Activated CD4-positive, alpha-beta T cell treated with anti-CD3 and anti-CD28 coated beads, Interleukin-10, Interleukin-2, amounts not matched to agents 100 ng/mL and 50 ng/mL, durations not matched to agents 16 hours and 8 hours (primary cell): ENCODE measurements around the gene MSN.
"Not testable (repeated sequence)": the region's sequence is repeated elsewhere in the genome, so short reads cannot be mapped to it uniquely, and the experiment has no call there.

Experiments used
- DNase-seq: peaks from one replicate; pipeline ENCODE4 v3.0.0-alpha.2; 2020

The MSN gene

DNA sequence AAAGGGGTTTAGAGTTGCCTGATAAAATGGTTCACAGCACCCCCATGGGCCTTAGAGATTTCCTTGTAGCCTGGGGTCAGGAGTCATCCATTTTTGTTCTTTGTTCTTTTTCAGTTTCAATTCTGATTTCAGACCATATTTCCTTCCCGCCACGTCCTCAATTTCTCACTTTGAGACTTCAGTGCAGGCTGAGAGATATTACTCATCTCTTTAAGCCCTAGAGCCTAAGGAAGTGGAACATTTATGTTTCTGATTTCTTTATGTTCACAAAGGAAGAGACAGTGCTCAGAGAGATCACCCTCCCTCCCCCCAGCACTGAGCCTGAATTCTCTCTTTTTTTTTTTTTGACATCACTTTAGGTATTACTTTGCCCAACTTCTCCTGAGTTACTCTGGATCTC is 56.3 kb downstream of the MSN start:
- peak; percentile 90 for DNase-seq

DNA sequence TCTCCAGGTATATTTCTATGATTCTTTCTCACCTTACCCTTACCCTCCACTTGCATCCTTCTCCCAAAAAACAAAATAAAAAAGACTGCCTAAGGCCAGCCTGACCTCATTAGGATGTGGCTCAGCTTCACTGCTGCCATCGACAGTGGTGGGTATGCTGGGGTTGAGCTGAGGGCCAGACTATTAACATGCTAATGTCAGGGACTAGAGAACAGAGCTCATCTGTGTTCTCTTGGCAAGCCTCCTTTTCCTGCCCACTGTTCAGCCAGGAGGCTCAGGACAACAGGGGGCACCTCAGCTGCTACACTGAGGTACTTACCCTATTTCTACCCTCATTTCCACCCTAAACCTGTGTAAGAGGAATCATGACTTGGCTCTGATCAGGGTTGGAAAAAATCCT is 59.3 kb downstream of the MSN start:
- no peak for DNase-seq

DNA sequence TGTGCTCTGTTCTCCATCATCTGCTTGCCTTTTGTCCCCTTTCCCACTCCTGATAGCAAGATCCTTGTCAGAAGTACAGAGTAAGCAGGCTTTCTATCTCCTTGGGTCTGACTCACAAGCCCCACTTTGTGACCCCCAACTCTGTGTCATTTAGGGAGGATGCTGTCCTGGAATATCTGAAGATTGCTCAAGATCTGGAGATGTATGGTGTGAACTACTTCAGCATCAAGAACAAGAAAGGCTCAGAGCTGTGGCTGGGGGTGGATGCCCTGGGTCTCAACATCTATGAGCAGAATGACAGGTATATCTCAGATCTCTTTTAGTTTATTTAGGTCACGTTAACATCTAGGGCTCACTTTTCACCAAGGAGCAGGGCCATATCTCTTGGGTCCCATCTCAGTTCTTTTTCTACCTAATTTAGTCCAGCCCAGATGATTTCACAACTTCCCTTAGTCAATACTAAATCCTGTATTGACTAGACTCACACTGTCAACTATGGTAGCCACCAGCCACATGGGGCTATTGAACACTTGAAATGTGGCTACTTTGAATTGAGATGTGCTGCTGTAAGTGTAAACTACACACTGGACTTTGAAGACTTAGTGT is 64.3 kb downstream of the MSN start:
- DNase-seq = peak; percentile 78

DNA sequence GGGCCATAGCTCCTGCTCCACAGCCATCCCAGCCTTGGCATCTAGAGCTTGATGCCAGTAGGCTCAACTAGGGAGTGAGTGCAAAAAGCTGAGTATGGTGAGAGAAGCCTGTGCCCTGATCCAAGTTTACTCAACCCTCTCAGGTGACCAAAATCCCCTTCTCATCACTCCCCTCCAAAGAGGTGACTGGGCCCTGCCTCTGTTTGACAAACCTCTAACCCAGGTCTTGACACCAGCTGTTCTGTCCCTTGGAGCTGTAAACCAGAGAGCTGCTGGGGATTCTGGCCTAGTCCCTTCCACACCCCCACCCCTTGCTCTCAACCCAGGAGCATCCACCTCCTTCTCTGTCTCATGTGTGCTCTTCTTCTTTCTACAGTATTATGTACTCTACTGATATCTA is 73.5 kb downstream of the MSN start:
- DNase-seq = no peak

DNA sequence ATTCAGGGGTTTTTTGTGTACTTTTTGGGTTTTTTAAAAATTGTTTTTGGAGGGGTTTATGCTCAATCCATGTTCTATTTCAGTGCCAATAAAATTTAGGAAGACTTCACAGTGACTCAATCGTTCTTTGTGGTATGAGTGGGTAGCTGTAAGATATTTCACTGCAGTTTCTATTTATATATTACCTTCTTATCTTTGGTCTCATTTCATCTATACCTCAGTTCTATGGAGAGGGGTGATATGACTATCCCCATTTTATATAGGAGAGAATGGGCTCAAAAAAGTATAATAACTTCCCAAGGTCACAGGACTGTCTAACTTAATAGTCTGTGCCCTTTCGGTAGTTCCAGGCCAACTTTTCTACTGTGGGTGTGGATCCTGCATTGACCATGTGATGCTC is 74.4 kb downstream of the MSN start:
- DNase-seq = peak; percentile 21

DNA sequence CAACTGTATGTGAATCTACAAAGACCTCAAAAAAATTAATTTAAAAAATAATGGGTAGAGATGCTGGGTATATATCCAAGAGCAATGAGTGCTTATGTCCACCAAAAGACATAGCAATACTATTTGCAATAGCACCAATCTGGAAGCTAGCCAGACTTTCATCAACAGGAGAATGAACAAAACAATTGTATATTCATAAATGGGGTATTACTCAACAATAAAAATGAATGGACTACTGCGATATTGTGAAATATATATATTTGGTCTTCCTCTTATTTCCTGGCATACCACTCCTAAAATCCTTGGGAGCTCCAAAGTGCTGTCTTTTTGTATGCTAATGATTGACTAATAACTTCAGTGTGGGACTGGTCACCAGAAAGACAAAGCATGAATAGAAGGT is 77.5 kb downstream of the MSN start:
- DNase-seq = no peak

DNA sequence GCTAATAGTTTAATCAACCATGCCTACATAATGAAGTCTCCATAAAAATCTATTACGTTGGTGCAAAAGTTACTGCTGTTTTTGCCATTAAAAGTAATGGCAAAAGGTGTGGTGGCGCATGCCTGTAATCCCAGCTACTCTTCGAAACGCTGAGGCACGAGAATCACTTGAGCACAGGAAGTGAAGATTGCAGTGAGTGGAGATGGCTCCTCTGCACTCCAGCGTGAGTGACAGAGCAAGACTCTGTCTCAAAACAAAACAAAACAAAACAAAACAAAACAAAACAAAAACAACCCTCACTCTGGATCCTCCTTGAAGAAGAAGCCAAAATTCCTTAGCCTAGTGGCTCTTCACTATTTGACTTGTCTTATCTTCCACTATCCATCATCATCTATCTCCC is 78.0 kb downstream of the MSN start:
- DNase-seq = no peak

DNA sequence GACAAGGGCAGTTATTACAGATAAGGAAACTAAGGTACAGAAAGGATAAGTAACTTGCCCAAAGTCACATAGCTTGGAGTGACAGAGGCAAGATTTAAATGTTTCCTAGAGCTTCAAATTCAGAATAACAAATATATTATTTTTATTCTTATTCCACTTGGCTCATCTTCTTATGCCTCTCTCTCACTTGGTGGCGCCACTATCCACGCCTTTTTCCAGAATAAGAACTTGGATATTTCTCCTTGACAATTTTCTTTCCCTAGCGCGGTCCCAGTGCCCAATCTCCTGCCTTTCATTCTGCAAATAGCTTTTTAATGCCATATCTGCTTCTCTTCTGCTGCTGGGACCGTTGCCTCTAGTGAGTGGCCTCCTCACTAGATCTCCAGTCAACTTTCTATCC is 78.5 kb downstream of the MSN start:
- no peak for DNase-seq

DNA sequence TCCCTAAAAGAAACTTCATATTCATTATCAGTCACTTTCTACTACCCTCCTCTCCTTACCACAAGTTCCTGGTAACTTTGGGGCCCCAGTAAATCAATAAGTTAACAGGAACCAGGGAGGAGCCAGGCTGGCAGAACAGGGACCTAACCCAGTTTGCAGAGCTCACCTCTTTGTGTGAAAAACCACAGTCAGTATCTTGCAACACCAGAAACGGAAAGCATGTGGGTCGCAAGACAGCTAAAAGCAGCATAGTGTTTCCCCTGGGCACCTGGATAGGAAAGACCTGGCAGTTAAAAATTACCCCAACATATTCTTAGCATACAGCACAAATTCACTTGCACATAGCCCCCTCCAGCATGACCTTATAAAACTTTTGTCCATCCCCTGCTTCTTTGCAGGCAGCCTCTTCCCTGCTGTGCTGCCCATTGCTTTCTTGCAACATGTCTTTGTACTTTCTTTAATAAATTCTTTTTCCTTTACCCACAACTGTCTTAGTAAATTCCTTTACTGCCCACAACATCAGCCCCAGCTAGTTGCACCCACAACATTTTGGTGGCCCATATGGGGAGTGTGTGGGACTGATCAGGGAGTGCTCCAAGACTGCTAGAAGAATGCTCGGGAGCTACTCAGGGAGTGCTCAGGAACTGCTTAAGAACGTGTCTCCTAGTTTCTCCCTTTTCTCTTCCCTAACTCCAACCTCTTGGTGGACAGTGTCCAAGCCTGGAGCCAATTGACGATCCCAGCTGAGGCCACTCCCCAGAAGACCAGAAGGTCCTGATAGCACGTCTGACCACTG is 83.4 kb downstream of the MSN start:
- DNase-seq = peak; percentile 87

DNA sequence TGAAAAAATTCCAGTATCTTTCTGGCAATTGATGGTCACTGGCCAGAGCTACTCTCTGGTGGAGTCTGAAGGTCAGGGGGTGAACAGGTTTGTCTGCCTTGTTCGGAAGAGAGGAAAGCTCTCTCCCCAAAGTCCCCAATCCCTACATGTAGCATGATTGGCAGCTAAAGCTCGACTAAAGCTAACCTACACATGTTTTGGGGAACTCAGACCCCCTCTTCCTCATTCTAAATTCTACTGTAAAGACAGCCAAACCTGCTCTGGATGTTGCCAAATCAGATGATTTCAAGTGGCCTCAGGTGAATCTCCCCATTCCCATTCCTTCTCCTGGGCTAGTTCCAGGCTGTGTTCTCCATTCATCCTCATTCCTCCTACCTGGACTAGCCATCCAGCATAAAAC is 84.1 kb downstream of the MSN start:
- no peak for DNase-seq

DNA sequence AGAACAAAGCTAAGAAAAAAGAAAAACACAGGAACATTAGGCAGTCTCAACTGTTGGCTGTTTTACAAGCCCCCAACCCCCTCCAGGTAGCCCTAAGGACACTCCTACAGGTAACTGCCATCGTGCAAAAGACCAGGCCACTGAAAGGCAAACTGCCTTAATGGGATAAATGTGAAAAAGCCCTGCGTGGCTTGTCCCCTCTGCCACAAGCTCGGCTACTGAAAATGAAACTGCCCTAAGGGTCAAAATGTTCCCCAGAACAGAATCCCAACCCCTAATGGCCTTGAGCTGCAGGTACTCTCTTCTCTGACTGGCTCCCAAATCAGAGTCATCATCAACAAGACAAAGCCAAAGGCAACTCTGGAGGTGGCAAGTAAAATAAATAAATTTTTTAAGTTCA is 84.8 kb downstream of the MSN start:
- DNase-seq = no peak

DNA sequence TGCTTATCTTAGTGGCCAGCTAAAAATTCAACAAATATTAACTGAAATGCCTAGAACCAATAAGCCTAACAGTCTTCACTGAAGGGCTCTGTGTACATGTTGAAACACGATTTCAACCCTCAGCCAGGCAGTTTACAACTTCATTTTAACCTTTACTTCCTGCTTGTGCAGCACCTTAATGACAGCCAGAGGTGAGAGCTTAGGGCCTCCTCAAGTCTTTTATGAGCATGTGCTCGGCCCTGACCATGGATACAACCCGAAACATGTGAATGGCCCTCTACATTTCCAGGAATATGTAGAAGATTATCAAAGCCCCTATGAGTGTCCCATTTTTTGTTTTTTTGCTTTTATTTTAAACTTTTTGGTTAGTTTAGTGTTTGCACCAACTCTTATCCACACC is 88.3 kb downstream of the MSN start:
- DNase-seq = no peak

DNA sequence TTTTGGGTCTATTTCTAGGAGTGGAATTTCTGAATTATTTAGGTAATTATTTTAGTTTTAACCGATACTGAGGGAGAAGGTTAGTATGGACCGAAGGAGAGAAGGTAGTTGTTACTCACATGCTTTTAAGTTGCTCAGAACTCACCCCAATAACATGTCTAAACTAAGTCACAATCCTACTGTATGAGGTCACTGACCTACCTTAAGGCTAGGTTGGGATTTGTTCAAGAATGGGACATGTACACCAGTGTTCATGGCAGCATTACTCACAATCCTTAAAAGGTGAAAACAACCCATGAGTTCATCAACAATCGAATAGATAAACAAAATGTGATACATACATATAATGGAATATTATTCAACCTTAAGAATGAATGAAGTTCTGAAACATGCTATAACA is 90.5 kb downstream of the MSN start:
- DNase-seq = no peak

DNA sequence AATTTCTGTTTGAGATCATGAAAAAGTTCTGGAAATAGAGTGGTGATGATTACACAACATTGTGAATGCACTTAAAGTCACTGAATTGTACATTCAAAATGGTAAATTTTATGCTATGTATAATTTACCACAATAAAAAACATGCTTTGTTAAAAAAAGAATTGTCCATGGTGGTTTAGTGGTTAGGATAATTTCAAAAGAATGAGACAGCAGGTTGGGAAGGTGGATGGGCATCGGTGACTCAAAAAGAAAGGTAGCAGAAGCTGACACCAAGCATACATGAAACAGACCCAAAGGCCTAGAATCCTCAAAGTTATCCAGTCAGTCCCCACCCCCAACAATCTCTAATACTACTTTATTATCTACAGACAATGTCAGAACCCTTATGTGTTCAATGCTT is 91.1 kb downstream of the MSN start:
- DNase-seq = peak; percentile 67

DNA sequence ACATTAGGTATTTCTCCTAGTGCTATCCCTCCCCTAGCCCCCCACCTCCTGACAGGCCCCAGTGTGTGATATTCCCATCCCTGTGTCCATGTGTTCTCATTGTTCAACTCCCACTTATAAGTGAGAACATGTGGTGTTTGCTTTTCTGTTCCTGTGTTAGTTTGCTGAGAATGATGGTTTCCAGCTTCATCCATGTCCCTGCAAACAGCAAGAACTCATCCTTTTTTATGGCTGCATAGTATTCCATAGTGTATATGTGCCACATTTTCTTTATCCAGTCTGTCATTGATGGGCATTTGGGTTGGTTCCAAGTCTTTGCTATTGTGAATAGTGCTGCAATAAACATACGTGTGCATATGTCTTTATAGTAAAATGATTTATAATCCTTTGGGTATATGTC is 92.1 kb downstream of the MSN start:
- not testable (repeated sequence) for DNase-seq

DNA sequence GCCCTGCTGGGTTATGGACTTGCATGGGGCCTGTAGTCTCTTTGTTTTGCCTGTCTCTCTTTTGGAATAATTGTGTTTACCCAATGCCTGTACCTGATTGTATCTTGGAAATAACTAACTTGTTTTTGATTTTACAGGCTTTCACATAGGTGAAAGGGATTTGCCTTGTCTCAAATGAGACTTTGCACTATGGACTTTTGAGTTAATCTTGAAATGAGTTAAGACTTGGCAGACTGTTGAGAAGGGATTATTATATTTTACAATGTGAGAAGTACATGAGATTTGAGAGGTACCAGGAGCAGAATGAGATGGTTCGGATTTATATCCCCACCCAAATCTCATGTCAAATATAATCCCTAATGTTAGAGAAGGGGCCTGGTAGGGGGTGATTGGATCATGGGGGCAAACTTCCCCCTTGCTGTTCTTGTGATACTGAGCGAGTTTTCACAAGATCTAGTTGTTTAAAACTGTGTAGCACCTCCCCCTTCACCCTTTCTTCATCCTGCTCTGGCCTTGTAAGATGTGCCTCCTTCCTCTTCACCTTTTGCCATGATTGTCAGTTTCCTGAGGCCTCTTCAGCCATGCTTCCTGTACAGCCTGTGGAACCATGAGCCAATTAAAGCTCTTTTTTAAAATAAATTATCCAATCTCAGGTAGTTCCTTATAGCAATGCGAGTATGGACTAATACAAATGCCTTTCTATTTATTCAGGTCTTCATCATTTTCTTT is 102.3 kb downstream of the MSN start:
- DNase-seq = no peak

DNA sequence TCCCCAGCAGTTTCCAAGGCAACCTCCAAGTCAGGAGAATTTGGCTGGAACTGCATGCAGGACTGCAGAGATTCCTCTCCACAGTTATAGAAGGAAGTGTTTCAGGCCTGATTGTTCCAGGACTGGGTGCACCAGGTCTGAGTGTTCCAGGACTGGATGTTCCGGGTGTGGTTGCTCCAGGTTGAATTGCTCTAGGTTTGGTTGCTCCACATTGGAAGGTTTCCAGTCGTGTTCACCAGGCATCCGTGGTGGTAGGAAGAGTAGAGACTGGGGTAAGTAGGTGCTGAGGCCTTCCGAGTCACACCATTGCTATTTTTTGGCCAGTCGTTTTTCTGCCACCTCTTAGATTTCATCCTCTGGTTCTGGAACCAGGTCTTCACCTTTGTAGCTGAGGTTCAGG is 105.4 kb downstream of the MSN start:
- DNase-seq = no peak

DNA sequence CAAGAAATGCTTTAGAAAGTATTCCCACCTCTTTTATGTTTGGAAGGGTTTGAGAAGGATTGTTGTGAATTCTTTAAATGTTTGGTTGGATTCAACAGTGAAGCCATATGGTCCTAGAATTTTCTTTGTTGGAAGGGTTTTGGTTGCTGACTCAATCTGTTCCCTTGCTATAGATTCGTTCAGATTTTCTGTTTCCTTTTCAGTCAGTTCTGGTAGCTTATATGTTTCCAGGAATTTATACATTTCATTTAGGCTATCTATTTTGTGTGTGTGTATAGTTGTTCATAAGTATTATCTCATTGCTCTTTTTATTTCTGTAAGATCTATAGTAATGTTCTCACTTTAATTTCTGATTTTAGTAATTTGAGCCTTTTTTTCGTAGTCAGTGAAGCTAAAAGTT is 114.4 kb downstream of the MSN start:
- DNase-seq = peak; percentile 60

DNA sequence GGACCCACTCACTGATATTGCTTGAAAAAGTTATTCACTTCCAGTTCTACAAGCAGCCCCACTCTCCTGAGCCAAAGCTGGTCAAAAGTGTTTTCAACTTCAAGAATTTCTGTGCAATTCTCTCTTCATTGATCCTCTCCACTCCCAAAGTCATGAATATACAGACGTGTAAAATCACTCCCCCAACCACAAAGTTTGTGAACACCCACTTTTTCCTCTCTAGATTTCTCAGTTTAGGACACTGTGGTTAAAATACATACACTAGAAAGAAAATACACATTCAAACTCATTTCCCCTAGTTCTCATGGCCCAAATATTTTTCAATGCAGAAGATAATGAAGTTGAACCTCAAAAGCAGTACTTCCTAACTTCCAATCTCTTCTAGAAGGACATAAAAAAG is 116.3 kb downstream of the MSN start:
- peak; percentile 50 for DNase-seq
